Esophagus muscularis mucosa (tissue), 4 donors: ENCODE results near the gene SV2C. TPM values are rescaled to one million over a fixed set of nuclear protein-coding genes. Genes with fewer than 3 reads are reported as not detected.

Source experiments
- DNase-seq: peaks from one replicate; pipeline ENCODE4 v3.0.0-alpha.2; 2017; ENCODE audit errors: extremely low spot score
- H3K27ac ChIP-seq, 4 donors: fragments of 200-600 bp; sonication (generic); replicated peaks in 1 of 4; 1 replicate in 3 of 4; 2 replicates in 1 of 4; pipeline ENCODE4 v1.5.1; 2016 to 2019; ENCODE audit warnings: mild to moderate bottlenecking in 1 of 4
- H3K27me3 ChIP-seq, 4 donors: fragments of 200-600 bp; sonication (generic); one replicate each; pipeline versions ENCODE4 v1.5.1 to v1.6.0; 2016 to 2019
- H3K36me3 ChIP-seq, 4 donors: fragments of 200-600 bp; sonication (generic); one replicate each; pipeline ENCODE4 v1.5.1; 2016 to 2019
- H3K4me1 ChIP-seq, 4 donors: fragments of 200-600 bp; sonication (generic); one replicate each; pipeline ENCODE4 v1.5.1; 2016 to 2019
- H3K4me3 ChIP-seq, 4 donors: fragments of 200-600 bp; sonication (generic); 1 replicate in 2 of 4; 2 replicates in 2 of 4; pipeline ENCODE4 v1.5.1; 2016 to 2019; ENCODE audit warnings: mild to moderate bottlenecking in 4 of 4, moderate library complexity in 1 of 4
- H3K9me3 ChIP-seq, 4 donors: fragments of 200-600 bp; sonication (generic); 1 replicate in 3 of 4; 2 replicates in 1 of 4; pipeline ENCODE4 v1.5.1; 2016 to 2019
- CTCF ChIP-seq, 3 experiments: fragments of 200-600 bp in 2 of 3; fragments of 450-650 bp in 1 of 3; sonication (generic) in 2 of 3; IDR thresholded peaks; one replicate each; pipeline ENCODE4 v1.5.1; 2017 to 2019; ENCODE audit warnings: antibody characterized with exemption in 3 of 3, mild to moderate bottlenecking in 2 of 3, moderate library complexity in 1 of 3
- EP300 ChIP-seq: sonication (generic); formaldehyde crosslinking; IDR thresholded peaks from one replicate; pipeline ENCODE4 v1.6.1; 2017; ENCODE audit warnings: antibody characterized with exemption
- POLR2A ChIP-seq: fragments of 450-650 bp; IDR thresholded peaks from one replicate; pipeline ENCODE4 v1.6.1; 2017; ENCODE audit warnings: antibody characterized with exemption, moderate library complexity, mild to moderate bottlenecking, low read depth
- POLR2AphosphoS5 ChIP-seq, 2 donors: sonication (generic); formaldehyde crosslinking; IDR thresholded peaks; one replicate each; pipeline ENCODE4 v1.6.1; 2017; ENCODE audit warnings: antibody characterized with exemption in 2 of 2
- WGBS: methylation state at CpG from one replicate; pipeline ENCODE4 v1.1.5; 2018; 5-methylcytosine and 5-hydroxymethylcytosine counted together
- intact Hi-C: fragments of 100-400 bp; cut with DNase I; formaldehyde crosslinking; loops from one replicate; pipeline ENCODE4 v1.15.1; 2023
- total RNA-seq, 4 donors: library from RNA; depleted of rRNA; stranded (reverse); fragments of >200 nt; gene quantifications; one replicate each; pipeline versions ENCODE4 v1.1.0 to v1.2.1, GENCODE V29; 2016

SV2C gene
- total RNA-seq, 4 donors from 2014 or later, result 0.23 to 0.99 (median 0.47) TPM

DNA sequence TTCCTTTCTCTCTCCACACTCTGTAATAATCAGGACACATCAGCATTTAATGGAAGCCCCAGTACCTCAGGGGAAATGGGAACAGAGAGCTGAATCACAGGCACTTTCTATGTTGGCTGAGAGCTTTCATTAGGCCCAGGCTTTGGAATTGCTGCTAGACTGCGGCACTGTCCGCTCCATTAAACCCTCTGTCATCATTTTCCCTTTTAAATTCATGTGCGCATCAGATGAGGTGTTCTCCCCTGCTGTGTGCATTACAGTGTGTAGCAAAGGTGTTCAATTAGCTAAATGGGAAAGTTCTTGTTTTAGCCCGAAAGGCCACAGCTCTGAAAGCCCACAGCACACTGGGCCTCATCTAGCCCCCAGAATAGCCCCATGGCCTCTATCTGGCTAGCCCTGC is 133.6 kb downstream of the SV2C start:
- no peaks in the 10 kb centered on the region for H3K36me3 ChIP-seq
- intact Hi-C loops, result no loop called here
- no peaks in the 10 kb centered on the region for H3K9me3 ChIP-seq
- no peaks in the 10 kb centered on the region for H3K27me3 ChIP-seq
- no peak for DNase-seq
- 95% methylated on average over 4 of the region's 4 CpGs for WGBS
- H3K4me3 ChIP-seq, result no peak overlapping the region
- TF ChIP-seq CTCF (IDR thresholded peaks at IDR 0.05), result no peak
- no peak for TF ChIP-seq EP300
- H3K4me1 ChIP-seq, result no peaks in the 10 kb centered on the region
- H3K27ac ChIP-seq, result no peak overlapping the region

GRCh38 chr5:76219636-76220035 is 136.5 kb downstream of the SV2C start:
- no peak for DNase-seq
- no peak overlapping the region for H3K27ac ChIP-seq
- WGBS, result 78% methylated on average over 4 of the region's 4 CpGs

DNA sequence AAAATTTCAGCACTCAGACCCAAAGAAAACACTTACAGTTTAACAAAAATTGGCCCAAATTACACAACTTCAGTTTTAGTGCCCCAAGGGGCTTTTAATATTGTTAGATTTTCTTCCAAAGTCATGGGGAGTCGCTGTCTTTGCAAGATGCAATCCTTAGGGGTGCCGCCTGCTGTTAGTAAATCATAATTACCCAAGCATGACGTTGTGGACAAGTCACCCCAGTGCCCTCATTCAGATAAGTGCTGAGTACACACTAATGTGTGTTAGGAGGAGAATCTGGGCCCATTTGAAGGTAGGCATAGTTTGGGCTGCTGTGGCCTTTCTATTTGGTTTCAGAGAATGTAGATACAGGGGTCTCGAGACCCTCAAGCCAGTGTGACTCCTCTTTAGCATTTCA is 138.1 kb downstream of the SV2C start:
- intact Hi-C loops, result no loop called here
- H3K4me3 ChIP-seq, result no peak overlapping the region
- no peak for TF ChIP-seq POLR2AphosphoS5 (IDR thresholded peaks at IDR 0.05)
- no peak for TF ChIP-seq EP300
- no peak for TF ChIP-seq POLR2A
- TF ChIP-seq CTCF (IDR thresholded peaks at IDR 0.05), result no peak
- WGBS, result 77% methylated on average over 4 of the region's 4 CpGs
- H3K36me3 ChIP-seq, result no peaks in the 10 kb centered on the region
- H3K4me1 ChIP-seq, result no peaks in the 10 kb centered on the region
- no peaks in the 10 kb centered on the region for H3K9me3 ChIP-seq
- no peak overlapping the region for H3K27ac ChIP-seq
- DNase-seq, result no peak
- H3K27me3 ChIP-seq, result no peaks in the 10 kb centered on the region

More at GRCh38 chr5:76219636-76220035, 136.5 kb downstream of the SV2C start:
- TF ChIP-seq EP300, result no peak
- TF ChIP-seq CTCF (IDR thresholded peaks at IDR 0.05), result no peak
- TF ChIP-seq POLR2A, result no peak
- TF ChIP-seq POLR2AphosphoS5 (IDR thresholded peaks at IDR 0.05), result no peak
- intact Hi-C loops, result no loop called here
- Histone ChIP-seq H3K36me3 (no peaks in the 10 kb centered on the region), H3K4me1 (no peaks in the 10 kb centered on the region), H3K27me3 (no peaks in the 10 kb centered on the region), H3K4me3 (no peak overlapping the region), H3K9me3 (no peaks in the 10 kb centered on the region)

GRCh38 chr5:76222318-76222717 is 139.1 kb downstream of the SV2C start:
- TF ChIP-seq POLR2A (no peak), POLR2AphosphoS5 (IDR thresholded peaks at IDR 0.05) (no peak), EP300 (no peak), CTCF (IDR thresholded peaks at IDR 0.05) (no peak)
- H3K4me1 ChIP-seq, result no peaks in the 10 kb centered on the region
- no peaks in the 10 kb centered on the region for H3K27me3 ChIP-seq
- no peak overlapping the region for H3K4me3 ChIP-seq
- 92% methylated on average over 3 of the region's 3 CpGs for WGBS
- no peaks in the 10 kb centered on the region for H3K36me3 ChIP-seq
- intact Hi-C loops, result no loop called here
- no peaks in the 10 kb centered on the region for H3K9me3 ChIP-seq
- DNase-seq, result no peak
- no peak overlapping the region for H3K27ac ChIP-seq

DNA sequence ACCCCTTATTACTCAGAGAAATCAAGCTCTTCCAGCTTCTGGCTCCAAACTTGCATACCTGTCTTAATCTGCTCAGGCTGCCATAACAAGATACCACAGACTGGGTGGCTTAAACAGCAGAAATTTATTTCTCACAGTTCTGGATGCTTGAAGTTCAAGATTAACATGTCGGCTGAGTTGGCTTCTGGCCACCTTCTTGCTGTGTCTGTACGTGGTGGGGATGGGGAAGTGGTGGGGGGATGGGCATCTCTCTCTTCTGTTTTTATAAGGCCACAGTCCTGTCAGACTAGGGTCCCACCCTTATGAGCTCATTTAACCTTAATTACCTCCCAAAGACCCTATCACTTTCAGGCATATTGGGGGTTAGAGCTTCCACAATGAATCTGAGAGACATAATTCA is 140.5 kb downstream of the SV2C start:
- intact Hi-C loops, result no loop called here
- Histone ChIP-seq H3K4me3 (no peak overlapping the region), H3K36me3 (no peaks in the 10 kb centered on the region), H3K9me3 (no peaks in the 10 kb centered on the region), H3K4me1 (no peaks in the 10 kb centered on the region), H3K27me3 (no peaks in the 10 kb centered on the region), H3K27ac (no peak overlapping the region)
- TF ChIP-seq EP300, result no peak
- no peak for TF ChIP-seq CTCF (IDR thresholded peaks at IDR 0.05)
- no peak for TF ChIP-seq POLR2A
- TF ChIP-seq POLR2AphosphoS5 (IDR thresholded peaks at IDR 0.05), result no peak
- 10% methylated on average over 2 of the region's 2 CpGs for WGBS
- no peak for DNase-seq
